Activated B cell treated with CpG ODN at 0.5 μM for 24 hours (primary cell): ENCODE results near the gene STX4. TPM values are rescaled to one million over a fixed set of nuclear protein-coding genes. Genes with fewer than 3 reads are reported as not detected.

ENCODE experiments used
- ATAC-seq: fragments of 200-7000 bp; cut with Tn5 transposase; one replicate; pipeline ENCODE4 v1.10.0; 2021; ENCODE audit warnings: low read depth, mild to moderate bottlenecking, moderate library complexity
- CTCF ChIA-PET: fragments of 350-600 bp; sonication (Branson Sonifier 250); formaldehyde crosslinking; loops from one replicate; lab custom pipeline; 2021; ENCODE audit warnings: antibody characterized with exemption; lab: Charles Lee
- POLR2A ChIA-PET: fragments of 350-600 bp; sonication (Branson Sonifier 250); formaldehyde crosslinking; loops from one replicate; lab custom pipeline; 2021; ENCODE audit warnings: antibody characterized with exemption; lab: Charles Lee
- DNase-seq: peaks from one replicate; pipeline ENCODE4 v3.0.0; 2022
- H3K27ac Mint-ChIP-seq: one replicate; pipeline ENCODE4 v1.8.0; 2020; ENCODE audit warnings: mixed read lengths
- H3K27me3 Mint-ChIP-seq: one replicate; pipeline ENCODE4 v1.8.0; 2021; ENCODE audit warnings: mixed read lengths
- H3K36me3 Mint-ChIP-seq: one replicate; pipeline ENCODE4 v1.8.0; 2021; ENCODE audit warnings: low read depth, mixed read lengths
- H3K4me1 Mint-ChIP-seq: one replicate; pipeline ENCODE4 v1.8.0; 2021; ENCODE audit warnings: mixed read lengths
- H3K4me3 Mint-ChIP-seq: one replicate; pipeline ENCODE4 v1.8.0; 2020; ENCODE audit warnings: mild to moderate bottlenecking, mixed read lengths
- H3K9me3 Mint-ChIP-seq: one replicate; pipeline ENCODE4 v1.8.0; 2020; ENCODE audit warnings: mixed read lengths
- CTCF ChIP-seq: fragments of 200-600 bp; IDR thresholded peaks from one replicate; pipeline ENCODE4 v1.8.0; 2022; ENCODE audit warnings: antibody characterized with exemption, mild to moderate bottlenecking
- intact Hi-C: fragments of 100-400 bp; cut with micrococcal nuclease; formaldehyde crosslinking; loops from one replicate; pipeline ENCODE4 v1.15.1; 2024
- total RNA-seq: library from RNA; stranded (reverse); gene quantifications from 2 replicates; pipeline ENCODE4 v1.2.3, GENCODE V29; 2022

Gene STX4
- total RNA-seq, 1 donor from 2014 or later, result 107 TPM

GRCh38 chr16:31001507-31002249, 31.7 kb upstream of the STX4 start:
- ChIA-PET CTCF (interaction anchor here (0.9 kb wide), 1 partner anchor 40 kb away, joined by 4 read pairs; no protein-coding TSS in a partner anchor), POLR2A (no interaction called here)
- Mint-ChIP-seq H3K9me3 (no peaks in the 10 kb centered on the region), H3K4me3 (no peak overlapping the region), H3K36me3 (no peaks in the 10 kb centered on the region), H3K27ac (no peak overlapping the region), H3K4me1 (peaks cover 4% of the 10 kb centered on the region), H3K27me3 (peaks cover 4% of the 10 kb centered on the region)
- ATAC-seq (no peak), DNase-seq (no peak)
- intact Hi-C loops, result no loop called here
- TF ChIP-seq CTCF, result no peak

GRCh38 chr16:31002250-31002700, 31.1 kb upstream of the STX4 start:
- TF ChIP-seq CTCF, result no peak
- DNase-seq (no peak), ATAC-seq (no peak)
- Mint-ChIP-seq H3K27ac (no peak overlapping the region), H3K27me3 (peaks cover 4% of the 10 kb centered on the region), H3K4me1 (no peaks in the 10 kb centered on the region), H3K4me3 (no peak overlapping the region), H3K9me3 (no peaks in the 10 kb centered on the region), H3K36me3 (no peaks in the 10 kb centered on the region)
- intact Hi-C loops, result no loop called here
- ChIA-PET POLR2A (no interaction called here), CTCF (interaction anchor here (0.9 kb wide), 1 partner anchor 41 kb away, joined by 4 read pairs; no protein-coding TSS in a partner anchor)

- POLR2A ChIA-PET, result no interaction called here
- Mint-ChIP-seq H3K27me3 (peaks cover 4% of the 10 kb centered on the region), H3K9me3 (no peaks in the 10 kb centered on the region)
These were observed 30.5 kb upstream of the STX4 start for GRCh38 chr16:31002862-31003341.

GRCh38 chr16:31003744-31004143, 29.6 kb upstream of the STX4 start:
- DNase-seq (no peak), ATAC-seq (no peak)
- no peak overlapping the region for H3K4me3 Mint-ChIP-seq
- ChIA-PET CTCF (no interaction called here), POLR2A (no interaction called here)
- H3K27ac Mint-ChIP-seq, result no peak overlapping the region
- no peaks in the 10 kb centered on the region for H3K9me3 Mint-ChIP-seq
- TF ChIP-seq CTCF, result no peak
- H3K4me1 Mint-ChIP-seq, result no peaks in the 10 kb centered on the region
- no peaks in the 10 kb centered on the region for H3K36me3 Mint-ChIP-seq
- peaks cover 7% of the 10 kb centered on the region for H3K27me3 Mint-ChIP-seq
- intact Hi-C loops, result no loop called here

More at GRCh38 chr16:31002862-31003341, 30.5 kb upstream of the STX4 start:
- H3K4me3 Mint-ChIP-seq, result no peak overlapping the region
- DNase-seq, result no peak
- CTCF ChIA-PET, result interaction anchor here (0.9 kb wide), 1 partner anchor 41 kb away, joined by 4 read pairs; no protein-coding TSS in a partner anchor
- no peak for ATAC-seq
- H3K4me1 Mint-ChIP-seq, result no peaks in the 10 kb centered on the region
- intact Hi-C loops, result no loop called here
- TF ChIP-seq CTCF, result no peak
- H3K36me3 Mint-ChIP-seq, result no peaks in the 10 kb centered on the region
- no peak overlapping the region for H3K27ac Mint-ChIP-seq

- POLR2A ChIA-PET, result no interaction called here
- intact Hi-C loops, result no loop called here
- Mint-ChIP-seq H3K27ac (no peak overlapping the region), H3K4me3 (no peak overlapping the region), H3K4me1 (no peaks in the 10 kb centered on the region), H3K9me3 (no peaks in the 10 kb centered on the region), H3K27me3 (peaks cover 15% of the 10 kb centered on the region), H3K36me3 (no peaks in the 10 kb centered on the region)
- DNase-seq (no peak), ATAC-seq (no peak)
- TF ChIP-seq CTCF, result no peak
- CTCF ChIA-PET, result no interaction called here
These were observed 28.7 kb upstream of the STX4 start for GRCh38 chr16:31004658-31005057.
